MCF 10A (cell line): Measurements from ENCODE around the gene SRCIN1. TPM values are rescaled to one million over a fixed set of nuclear protein-coding genes. Genes with fewer than 3 reads are reported as not detected.
"Not testable (repeated sequence)": the region's sequence is repeated elsewhere in the genome, so short reads cannot be mapped to it uniquely, and the experiment has no call there.

Source experiments
- BruUV-seq: library from RNA; stranded (reverse); fragments of 400-500 nt; replicated peaks from 2 replicates; lab custom pipeline; 2021; lab: Mats Ljungman, UMichigan
- CTCF ChIA-PET: fragments of 300-600 bp; sonication (Branson Sonifier 250); formaldehyde crosslinking; extraction: SDS; loops from one replicate; lab custom pipeline; 2021; ENCODE audit warnings: antibody characterized with exemption, inconsistent platforms; lab: Yijun Ruan, JAX
- POLR2A ChIA-PET: fragments of 300-600, 350-650 bp; sonication (Branson Sonifier 250); formaldehyde crosslinking; extraction: SDS; loops from one replicate; lab custom pipeline; 2020; ENCODE audit warnings: antibody characterized with exemption, inconsistent platforms; lab: Yijun Ruan, JAX
- DNase-seq: peaks from one replicate; pipeline ENCODE4 v3.0.0-alpha.2; 2018; ENCODE audit not compliant: unreplicated experiment
- H3K27ac Mint-ChIP-seq: one replicate; pipeline ENCODE4 v1.8.0; 2022; ENCODE audit warnings: mild to moderate bottlenecking, low read depth, mixed read lengths; ENCODE audit not compliant: unreplicated experiment
- H3K27me3 Mint-ChIP-seq: one replicate; pipeline ENCODE4 v1.8.0; 2022; ENCODE audit warnings: mixed read lengths; ENCODE audit not compliant: insufficient read depth, unreplicated experiment
- H3K36me3 Mint-ChIP-seq: one replicate; pipeline ENCODE4 v1.8.0; 2022; ENCODE audit warnings: mild to moderate bottlenecking, moderate library complexity, mixed read lengths; ENCODE audit not compliant: insufficient read depth, unreplicated experiment
- H3K4me1 Mint-ChIP-seq: one replicate; pipeline ENCODE4 v1.8.0; 2022; ENCODE audit warnings: mixed read lengths; ENCODE audit not compliant: insufficient read depth, unreplicated experiment
- H3K4me3 Mint-ChIP-seq: one replicate; pipeline ENCODE4 v1.8.0; 2022; ENCODE audit warnings: mild to moderate bottlenecking, moderate library complexity, mixed read lengths; ENCODE audit not compliant: unreplicated experiment
- H3K9me3 Mint-ChIP-seq: one replicate; pipeline ENCODE4 v1.8.0; 2022; ENCODE audit warnings: mixed read lengths; ENCODE audit not compliant: unreplicated experiment
- CTCF ChIP-seq: fragments of 200-600 bp; IDR thresholded peaks from one replicate; pipeline ENCODE4 v1.8.0; 2022; ENCODE audit warnings: antibody characterized with exemption, mild to moderate bottlenecking; ENCODE audit not compliant: unreplicated experiment
- intact Hi-C: fragments of 100-400 bp; cut with micrococcal nuclease; formaldehyde crosslinking; loops from 2 replicates; pipeline ENCODE4 v1.14.1; 2022
- total RNA-seq: library from RNA; stranded (reverse); gene quantifications from 2 replicates; pipeline ENCODE4 v1.2.3, GENCODE V29; 2022

Gene SRCIN1
- total RNA-seq, 1 experiment from 2014 or later: 5.7 TPM

GRCh38 chr17:38632334-38632733, 26.6 kb upstream of the SRCIN1 start:
- Mint-ChIP-seq H3K4me3 (no peak overlapping the region), H3K36me3 (no peaks in the 10 kb centered on the region), H3K9me3 (no peaks in the 10 kb centered on the region), H3K27ac (no peak overlapping the region), H3K4me1 (no peaks in the 10 kb centered on the region), H3K27me3 (peaks cover 11% of the 10 kb centered on the region)
- no peak for DNase-seq
- CTCF ChIA-PET: interaction anchor here (0.8 kb wide), 1 partner anchor 36 kb away, joined by 4 read pairs; no protein-coding TSS in a partner anchor
- intact Hi-C loops: no loop called here
- no TSS peak for BruUV-seq
- POLR2A ChIA-PET: no interaction called here
- no peak for TF ChIP-seq CTCF

GRCh38 chr17:38628441-38628840, 22.7 kb upstream of the SRCIN1 start:
- ChIA-PET POLR2A (no interaction called here), CTCF (no interaction called here)
- Mint-ChIP-seq H3K27me3 (peaks cover 30% of the 10 kb centered on the region), H3K27ac (no peak overlapping the region), H3K4me1 (no peaks in the 10 kb centered on the region), H3K36me3 (no peaks in the 10 kb centered on the region), H3K4me3 (no peak overlapping the region), H3K9me3 (no peaks in the 10 kb centered on the region)
- no peak for TF ChIP-seq CTCF
- BruUV-seq: no TSS peak
- peak; percentile 18 for DNase-seq
- intact Hi-C loops: no loop called here

GRCh38 chr17:38627957-38628356, 22.2 kb upstream of the SRCIN1 start:
- Mint-ChIP-seq H3K9me3 (no peaks in the 10 kb centered on the region), H3K4me1 (no peaks in the 10 kb centered on the region), H3K4me3 (no peak overlapping the region), H3K27ac (no peak overlapping the region), H3K36me3 (no peaks in the 10 kb centered on the region), H3K27me3 (peaks cover 30% of the 10 kb centered on the region)
- no TSS peak for BruUV-seq
- DNase-seq: no peak
- intact Hi-C loops: no loop called here
- POLR2A ChIA-PET: no interaction called here
- CTCF ChIA-PET: no interaction called here
- TF ChIP-seq CTCF: no peak

GRCh38 chr17:38626606-38627226, 21.0 kb upstream of the SRCIN1 start:
- H3K27ac Mint-ChIP-seq, intact Hi-C loops, BruUV-seq, H3K9me3 Mint-ChIP-seq, H3K36me3 Mint-ChIP-seq, DNase-seq, H3K4me3 Mint-ChIP-seq, POLR2A ChIA-PET, H3K4me1 Mint-ChIP-seq: not testable (repeated sequence)
- CTCF ChIA-PET: interaction anchor here (0.6 kb wide), 1 partner anchor 28 kb away, joined by 3 read pairs; no protein-coding TSS in a partner anchor
- peaks cover 41% of the 10 kb centered on the region for H3K27me3 Mint-ChIP-seq
